ENCODE results near the gene SRGAP3.

The SRGAP3 gene

GRCh38 chr3:9116336-9116735 lies 133.1 kb downstream of the SRGAP3 start:
- DNase-seq (ENCODE audit: low read depth, low spot score): no peak

DNA sequence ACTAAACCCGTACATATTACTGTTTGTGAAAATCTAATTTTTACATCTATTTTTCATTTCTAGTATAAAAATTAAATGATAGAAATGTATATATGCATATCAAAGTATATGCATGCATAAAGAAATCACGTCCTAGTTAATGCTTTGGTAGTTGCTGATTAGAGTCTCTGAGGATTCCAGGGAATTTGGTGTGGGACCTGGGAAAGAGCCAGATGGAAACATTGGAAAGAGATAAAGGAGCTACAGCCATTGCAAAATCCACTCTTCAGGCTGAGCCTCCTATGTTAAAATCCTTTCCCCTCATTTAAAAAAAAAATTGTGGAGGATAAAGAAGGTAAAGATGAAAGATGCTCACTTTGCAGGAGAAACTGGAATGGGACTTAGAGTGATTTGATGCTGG lies 134.1 kb downstream of the SRGAP3 start:
- DNase-seq (ENCODE audit: low read depth, low spot score): no peak

GRCh38 chr3:9113040-9113439 lies 136.4 kb downstream of the SRGAP3 start:
- DNase-seq (ENCODE audit: low read depth, low spot score): no peak

DNA sequence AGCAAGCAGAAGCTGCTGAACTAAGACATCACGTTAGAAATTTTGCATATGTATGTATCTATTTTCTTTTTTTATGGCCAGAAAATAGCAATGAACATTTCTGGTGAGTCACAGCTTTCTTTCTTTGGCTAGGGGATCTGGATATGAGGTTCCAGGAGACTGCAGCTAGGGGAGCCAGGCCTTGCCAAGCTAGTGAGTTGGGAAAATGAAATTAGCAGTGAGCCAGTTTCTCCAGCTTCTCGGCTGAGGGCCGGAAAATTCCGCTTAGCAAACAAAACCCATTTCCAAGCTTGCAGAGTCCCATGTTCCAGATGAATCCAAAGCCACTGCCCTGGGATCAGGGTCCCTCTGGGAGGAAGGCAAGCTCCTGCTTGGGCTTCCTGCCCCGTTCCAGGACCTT lies 137.6 kb downstream of the SRGAP3 start:
- no peak for DNase-seq (ENCODE audit: low read depth, low spot score)

DNA sequence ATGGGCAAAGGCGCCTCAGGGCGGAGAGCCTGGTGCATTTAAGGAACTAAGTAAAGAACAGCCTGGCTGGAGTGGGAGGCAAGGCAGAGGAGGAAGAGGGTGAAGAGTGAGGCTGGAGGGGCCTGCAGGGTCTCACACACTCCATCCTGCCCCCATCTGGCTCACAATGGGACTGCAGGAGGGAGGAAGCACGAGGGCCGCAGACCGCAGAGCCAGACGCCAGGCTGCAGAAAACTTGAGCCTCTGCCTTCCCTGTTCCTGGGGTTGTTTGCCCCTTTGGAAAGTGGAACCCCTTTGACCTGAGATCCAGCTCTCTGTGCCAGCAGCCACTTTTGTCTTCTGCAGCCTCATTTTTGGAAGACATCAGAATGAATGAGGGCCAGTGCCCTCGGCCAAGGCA lies 138.0 kb downstream of the SRGAP3 start:
- DNase-seq (ENCODE audit: low read depth, low spot score): no peak

GRCh38 chr3:9110802-9111201 lies 138.6 kb downstream of the SRGAP3 start:
- no peak for DNase-seq (ENCODE audit: low read depth, low spot score)

DNA sequence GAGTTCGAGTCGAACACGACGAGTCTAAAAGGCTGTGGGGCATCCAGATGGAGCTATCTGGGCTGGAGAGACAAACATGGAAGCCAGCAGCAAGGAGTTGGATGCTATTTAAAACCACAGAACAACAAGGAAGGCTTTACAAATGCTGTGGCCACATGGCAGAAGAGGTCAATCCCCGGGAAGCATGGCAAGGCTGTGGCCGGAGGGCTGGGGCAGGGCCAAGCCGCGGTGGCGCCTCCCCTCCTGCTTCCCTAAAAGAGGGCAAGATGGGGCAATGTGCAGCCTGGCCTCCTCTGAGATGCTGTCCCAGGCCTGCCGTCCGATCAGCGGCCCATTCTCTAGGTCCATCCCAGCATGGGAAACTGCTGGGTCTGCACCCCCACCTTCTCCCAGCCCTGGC lies 139.1 kb downstream of the SRGAP3 start:
- DNase-seq (ENCODE audit: low read depth, low spot score): no peak

- DNase-seq (ENCODE audit: low read depth, low spot score): no peak
Measured at GRCh38 chr3:9109568-9109914, 139.9 kb downstream of the SRGAP3 start.

DNA sequence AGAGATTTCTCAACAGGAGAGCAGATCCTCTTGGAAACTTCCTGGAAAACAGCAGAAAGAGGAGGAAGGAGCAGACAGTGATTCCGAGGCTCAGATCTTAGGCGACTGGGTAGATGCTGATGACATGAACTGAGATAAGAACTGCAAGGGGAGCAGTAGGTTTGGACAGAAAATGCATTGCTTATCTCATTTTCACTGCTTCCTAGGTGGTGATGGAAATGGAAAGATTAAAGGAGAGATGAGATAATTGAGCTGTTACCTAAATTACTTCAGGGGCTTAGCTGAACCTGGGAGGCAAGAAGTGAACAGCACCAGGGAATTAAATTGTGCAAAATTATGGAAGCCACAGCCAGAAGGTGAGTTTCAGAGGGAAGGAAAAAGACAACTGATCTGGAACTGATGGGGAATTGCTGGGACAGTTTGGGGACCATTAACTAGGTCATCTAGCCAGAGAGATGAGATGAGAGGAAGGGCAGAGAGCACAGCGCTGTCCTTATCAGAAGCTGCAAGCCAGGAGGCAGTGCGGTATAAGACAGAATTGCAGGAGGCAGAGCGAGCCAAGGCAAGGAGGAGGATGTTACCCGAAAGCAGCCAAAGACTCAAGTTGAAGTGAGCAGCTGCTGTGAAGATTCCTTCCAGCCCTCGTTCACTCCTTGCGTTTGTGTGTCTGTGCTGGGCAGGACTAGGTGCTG lies 140.4 kb downstream of the SRGAP3 start:
- no peak for DNase-seq (ENCODE audit: low read depth, low spot score)

DNA sequence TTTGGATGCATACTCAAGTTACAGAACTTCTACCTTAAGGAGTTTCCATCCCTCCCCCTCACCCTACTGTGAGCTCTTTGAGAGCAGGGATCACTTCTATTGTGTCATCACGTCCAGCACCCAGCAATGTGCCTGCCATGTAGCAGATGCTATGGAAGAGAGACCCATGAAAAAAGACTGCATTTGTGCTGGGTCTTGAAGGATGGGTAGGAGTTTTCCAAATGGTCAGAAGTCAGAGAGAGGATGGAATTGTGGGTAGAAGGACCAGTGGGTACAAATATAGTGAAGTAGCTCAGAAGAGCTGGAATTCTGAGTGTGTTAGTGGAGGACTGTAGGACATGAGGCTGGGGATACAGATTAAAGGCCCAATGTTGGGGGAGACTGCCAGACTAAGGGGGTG lies 141.7 kb downstream of the SRGAP3 start:
- no peak for DNase-seq (ENCODE audit: low read depth, low spot score)

DNA sequence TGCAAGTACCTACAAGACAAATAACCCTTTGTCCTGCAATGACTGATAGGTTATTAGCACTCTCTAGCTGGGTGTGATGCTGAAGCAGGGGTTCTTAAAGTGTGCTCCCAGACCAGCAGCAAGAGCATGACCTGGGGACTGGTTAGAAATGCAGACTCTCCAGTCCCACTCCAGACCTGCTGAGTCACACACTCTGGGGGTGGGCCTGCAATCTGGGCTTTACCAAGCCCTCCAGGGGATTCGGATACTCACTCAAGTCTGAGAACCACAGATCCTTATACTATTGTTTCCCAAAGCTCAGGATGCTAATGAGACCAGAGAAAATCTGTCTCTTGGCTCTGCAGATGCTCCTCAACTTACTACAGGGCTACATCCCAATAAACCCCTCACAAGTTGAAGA lies 144.0 kb downstream of the SRGAP3 start:
- no peak for DNase-seq (ENCODE audit: low read depth, low spot score)

DNA sequence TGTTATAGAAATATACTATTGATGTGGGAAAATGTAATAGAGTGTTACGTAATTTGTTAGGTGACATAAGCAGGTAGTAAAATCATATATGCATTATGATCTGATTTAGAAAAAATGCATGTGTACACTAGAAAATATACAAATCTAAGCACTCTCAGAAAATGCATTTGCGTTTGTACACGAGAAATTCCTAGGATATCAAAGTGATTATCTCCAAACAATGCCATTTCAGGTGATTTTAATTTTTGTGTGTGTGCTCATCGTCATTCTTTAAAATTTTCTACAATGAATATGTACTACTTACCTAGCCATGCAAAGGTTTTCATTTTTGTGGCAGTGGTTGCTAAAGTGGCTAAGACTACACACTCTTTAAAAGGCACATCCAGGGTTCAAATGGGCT lies 145.3 kb downstream of the SRGAP3 start:
- DNase-seq (ENCODE audit: low read depth, low spot score): no peak

DNA sequence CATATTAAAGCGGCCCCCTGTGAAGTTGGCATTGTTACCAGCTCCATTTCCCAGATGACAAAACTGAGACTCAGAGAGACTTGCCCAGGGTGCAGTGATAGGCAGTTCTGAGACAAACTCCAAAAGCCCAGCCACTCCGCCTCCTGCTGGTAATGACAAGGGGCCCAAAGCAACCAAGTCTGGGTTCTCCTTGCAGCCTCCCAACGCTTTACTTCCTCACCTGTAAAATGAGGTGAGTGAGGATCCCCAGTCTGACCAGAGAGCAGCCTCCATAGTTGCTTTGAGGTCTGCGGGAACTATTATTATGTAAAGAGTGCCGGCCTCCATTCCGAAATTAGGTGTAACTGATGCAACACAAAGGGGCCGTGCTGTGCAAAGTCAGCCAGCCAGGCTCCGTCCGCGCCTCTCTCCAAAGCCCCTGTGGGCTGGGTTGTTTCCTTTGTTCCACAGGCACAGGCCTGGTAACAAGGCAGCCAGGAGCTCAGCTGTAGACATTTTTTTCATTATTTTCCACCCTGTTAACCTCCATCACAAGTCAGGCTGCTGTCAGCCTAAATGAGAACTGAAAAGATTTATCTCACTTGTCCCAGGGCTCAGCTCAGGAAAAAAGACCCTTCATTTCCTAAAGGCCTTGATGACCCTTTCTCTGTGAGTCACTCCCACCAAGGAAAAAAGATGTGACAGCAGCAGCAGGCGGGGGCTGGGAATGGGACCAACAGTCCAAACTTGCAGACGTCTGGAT lies 147.0 kb downstream of the SRGAP3 start:
- no peak for DNase-seq (ENCODE audit: low read depth, low spot score)

GRCh38 chr3:9101286-9101685 lies 148.2 kb downstream of the SRGAP3 start:
- DNase-seq (ENCODE audit: low read depth, low spot score): no peak

GRCh38 chr3:9100513-9100894 lies 148.9 kb downstream of the SRGAP3 start:
- no peak for DNase-seq (ENCODE audit: low read depth, low spot score)

DNA sequence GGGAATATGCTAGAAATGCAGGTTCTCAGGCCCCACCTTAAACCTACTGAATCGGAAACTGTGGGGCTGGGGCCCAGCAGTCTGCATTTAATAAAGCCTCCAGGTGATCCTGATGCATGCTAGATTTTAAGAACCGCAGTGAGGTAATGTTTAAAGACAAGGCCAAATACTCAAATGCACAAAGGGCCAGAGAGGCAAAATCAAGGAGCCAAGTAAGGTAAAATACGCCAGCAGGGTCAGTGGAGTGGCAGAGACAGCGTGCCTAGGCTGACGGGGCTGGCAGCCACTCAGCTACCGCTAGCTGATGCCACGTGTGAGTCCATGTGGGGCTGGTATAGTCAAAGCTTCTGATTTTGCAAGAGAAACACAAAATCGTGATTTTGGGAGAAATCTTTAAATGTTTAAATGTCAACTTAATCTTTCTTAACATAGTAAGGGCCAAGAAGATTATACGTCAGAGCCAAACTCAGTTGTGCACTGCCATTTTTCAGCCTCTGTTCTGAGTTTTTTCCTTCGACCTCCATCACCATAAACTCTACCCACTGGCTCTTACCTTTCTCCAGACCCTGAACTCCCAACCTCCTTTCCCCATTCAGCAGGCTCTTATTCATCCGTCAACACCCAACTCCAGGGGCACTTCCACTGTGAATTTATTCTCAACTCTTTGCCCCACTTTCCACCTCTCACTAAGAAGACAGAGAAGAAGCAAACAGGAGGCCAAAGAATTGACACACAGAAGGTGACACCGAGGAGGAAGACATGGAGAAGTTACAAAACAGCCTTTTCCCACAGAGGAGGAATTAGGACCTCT lies 149.5 kb downstream of the SRGAP3 start:
- no peak for DNase-seq (ENCODE audit: low read depth, low spot score)

GRCh38 chr3:9098716-9099675 lies 150.4 kb downstream of the SRGAP3 start:
- DNase-seq (ENCODE audit: low read depth, low spot score): no peak

DNA sequence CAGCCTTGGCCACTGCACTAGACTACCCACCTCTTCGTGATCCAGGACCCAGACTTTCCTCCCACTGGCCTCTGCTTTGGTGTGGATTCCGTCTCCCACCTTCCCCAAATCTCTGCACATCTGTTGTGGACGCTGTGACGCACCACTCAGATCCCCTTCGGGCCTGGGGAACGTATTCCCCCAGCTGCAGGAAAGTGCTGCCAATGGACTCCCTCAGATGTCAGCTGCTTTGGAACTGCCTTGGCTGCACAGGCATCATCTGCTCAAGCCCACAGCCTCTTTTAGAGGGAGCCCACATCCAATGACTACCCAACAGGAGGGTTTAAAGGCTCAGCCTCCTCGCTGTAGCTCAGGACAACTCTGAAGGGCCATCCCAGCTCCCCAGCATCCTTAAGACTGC lies 152.0 kb downstream of the SRGAP3 start:
- no peak for DNase-seq (ENCODE audit: low read depth, low spot score)

GRCh38 chr3:9091486-9092235 lies 157.8 kb downstream of the SRGAP3 start:
- DNase-seq (ENCODE audit: low read depth, low spot score): no peak

DNA sequence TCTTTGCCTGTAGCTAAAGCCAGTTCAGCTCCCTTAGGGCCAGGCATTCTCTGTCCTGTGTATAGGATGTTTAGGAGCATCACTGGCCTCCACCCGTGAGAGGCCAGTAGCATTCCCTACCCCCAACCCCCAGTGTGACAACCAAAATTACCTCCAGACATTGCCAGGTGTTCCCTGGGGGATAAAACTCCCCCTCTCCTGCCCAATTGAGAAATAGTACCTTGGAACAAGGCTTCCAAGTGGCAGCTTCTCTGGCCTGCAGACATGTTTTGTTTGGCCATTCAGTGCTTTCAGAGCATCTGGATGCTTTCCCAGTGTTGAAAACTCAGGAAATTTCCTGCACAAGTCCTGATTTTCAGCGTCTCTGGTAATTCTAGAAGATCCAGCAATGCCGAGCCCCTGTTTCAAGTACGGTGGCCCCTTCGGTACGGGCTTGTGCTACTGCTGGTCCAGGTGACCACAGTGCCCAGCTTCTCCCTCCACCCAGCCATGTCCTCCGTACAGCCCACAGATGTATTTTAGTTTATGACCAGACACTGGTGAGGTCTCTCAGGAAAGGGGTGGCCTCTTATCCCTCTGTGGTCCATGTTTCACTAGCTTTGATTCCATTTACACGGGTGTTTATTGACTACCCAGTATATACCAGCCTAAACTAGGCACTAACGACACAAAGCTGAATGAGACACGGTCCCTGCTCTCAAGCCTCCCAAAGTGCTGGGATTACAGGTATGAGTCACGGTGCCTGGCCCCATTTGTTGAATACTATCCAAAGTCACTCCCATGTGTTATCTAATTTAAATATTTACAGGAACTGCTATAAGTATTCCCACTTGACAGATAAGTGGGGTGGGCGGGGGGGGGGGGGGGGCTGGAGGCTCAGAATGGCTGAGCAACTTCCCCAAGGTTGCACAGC lies 160.7 kb downstream of the SRGAP3 start:
- no peak for DNase-seq (ENCODE audit: low read depth, low spot score)
